ENCODE results near the gene IL6R.

DNA sequence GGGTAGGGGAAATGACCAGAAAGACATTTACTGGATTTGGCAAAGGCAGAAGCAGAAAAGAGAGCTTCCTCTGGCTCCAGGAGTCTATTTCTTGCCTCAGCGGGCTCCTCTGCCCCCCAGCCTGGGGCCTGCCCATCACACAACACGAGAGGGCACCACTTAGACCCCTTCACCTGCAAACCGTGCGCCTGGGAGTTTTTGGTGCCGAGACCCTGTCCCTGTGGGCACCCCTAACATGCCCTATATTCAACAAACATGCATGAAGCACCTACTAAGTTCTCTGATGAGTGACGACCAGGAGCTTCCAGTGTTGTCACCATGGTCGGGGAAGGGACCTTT is 18.8 kb downstream of the IL6R start:
- TF ChIP-seq, protein P1, sequence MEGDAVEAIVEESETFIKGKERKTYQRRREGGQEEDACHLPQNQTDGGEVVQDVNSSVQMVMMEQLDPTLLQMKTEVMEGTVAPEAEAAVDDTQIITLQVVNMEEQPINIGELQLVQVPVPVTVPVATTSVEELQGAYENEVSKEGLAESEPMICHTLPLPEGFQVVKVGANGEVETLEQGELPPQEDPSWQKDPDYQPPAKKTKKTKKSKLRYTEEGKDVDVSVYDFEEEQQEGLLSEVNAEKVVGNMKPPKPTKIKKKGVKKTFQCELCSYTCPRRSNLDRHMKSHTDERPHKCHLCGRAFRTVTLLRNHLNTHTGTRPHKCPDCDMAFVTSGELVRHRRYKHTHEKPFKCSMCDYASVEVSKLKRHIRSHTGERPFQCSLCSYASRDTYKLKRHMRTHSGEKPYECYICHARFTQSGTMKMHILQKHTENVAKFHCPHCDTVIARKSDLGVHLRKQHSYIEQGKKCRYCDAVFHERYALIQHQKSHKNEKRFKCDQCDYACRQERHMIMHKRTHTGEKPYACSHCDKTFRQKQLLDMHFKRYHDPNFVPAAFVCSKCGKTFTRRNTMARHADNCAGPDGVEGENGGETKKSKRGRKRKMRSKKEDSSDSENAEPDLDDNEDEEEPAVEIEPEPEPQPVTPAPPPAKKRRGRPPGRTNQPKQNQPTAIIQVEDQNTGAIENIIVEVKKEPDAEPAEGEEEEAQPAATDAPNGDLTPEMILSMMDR (IDR thresholded peaks at IDR 0.05): no peak
- no peak for TF ChIP-seq EZH2 (IDR thresholded peaks at IDR 0.05; ENCODE audit: borderline replicate concordance, insufficient read depth, low read depth, low read length, poor library complexity, severe bottlenecking)

Data from B cell (primary cell).